A549 treated with AZD9567 at 1 μM for 4 hours (cell line): ENCODE data around the gene SIMC1. TPM values are rescaled to one million over a fixed set of nuclear protein-coding genes. Genes with fewer than 3 reads are reported as not detected.

Source experiments
- total RNA-seq: library from RNA; stranded (reverse); fragments of 200-300 nt; extraction: Qiagen RNA extraction; gene quantifications from 5 replicates; pipeline ENCODE4 v1.2.3, GENCODE V29; 2022; ENCODE audit not compliant: insufficient read depth

SIMC1 gene
- total RNA-seq: 13.1 to 15.3 TPM (median 14.9 TPM) in 5 replicates

DNA sequence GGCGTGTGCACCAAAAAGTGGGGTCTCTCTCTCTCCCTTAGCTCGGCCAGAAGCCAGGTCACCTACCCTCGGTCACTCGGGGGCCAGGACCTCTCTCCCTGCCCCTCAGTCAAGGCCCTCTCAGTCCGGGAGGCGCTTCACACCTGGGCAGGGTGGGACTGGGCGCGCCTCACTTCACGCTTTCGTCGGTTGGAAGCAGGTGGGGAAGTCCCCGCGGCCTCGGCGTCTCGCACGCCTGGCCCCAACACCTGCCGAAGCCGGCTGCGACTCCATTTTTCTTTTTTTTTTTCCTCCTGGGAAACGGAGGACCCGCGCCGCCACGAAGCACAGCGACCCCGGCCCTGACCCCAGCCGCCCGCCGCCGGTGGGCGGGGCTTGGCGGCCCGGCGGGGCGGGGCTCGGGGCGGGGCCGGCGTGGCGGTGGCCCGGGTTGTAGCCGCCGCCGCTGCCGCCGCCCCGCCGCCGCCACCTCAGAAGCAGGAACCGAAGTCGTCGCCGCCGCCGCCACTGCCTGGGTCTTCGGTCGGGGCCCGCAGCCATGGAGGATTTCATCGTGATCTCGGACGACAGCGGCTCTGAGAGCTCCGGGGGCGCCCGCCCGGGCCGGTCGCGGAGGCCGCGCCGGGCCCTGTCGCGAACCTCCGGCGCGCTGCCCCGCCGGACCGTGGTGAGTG lies at the start of gene SIMC1:
Gene SIMC1, plus strand, starts transcription at position 454 of the 674 bp plus-strand sequence. Its CDS starts 85 bp downstream, at position 539.

DNA sequence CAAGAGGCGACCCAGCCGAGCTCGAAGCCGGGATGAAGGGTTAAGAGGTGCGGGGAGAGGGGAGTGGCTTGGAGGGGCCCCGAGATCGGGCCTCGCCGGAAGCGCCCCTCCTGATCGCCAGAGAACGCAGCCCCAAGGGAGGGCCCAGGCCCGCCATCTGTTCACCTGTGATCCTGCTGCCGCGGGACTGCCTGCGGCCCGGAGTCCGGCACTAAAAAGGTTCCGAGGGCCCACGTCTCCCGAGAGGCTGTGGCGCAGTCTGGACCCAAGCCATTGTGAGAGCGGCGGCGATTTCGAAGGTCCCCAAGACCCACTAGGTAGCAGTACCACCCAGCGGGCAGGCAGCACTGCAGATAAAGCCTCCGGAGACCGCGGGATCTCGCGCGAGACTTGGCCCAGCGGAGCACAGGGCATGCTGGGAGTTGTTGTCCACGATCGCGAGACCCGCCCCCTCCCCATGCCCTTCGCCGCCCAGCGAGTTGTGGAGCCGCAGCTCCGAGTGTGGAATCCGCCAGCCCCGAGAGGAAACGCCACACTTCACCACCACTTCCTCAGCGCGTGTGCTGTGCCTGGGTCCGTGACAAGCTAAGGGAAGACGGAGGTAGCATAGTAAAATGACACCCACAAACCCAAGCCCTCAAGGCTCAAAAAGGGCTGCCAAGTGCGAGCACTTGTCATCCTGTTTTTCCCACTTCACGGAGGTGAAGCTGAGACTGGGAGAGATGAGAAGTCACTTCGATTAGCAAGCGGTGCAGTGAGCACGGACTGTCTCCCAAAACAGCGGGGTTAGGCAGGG lies 123.4 kb downstream of the SIMC1 start, which contains the start of gene KIAA1191:
Gene KIAA1191, minus strand, starts transcription at position 328 of the 796 bp plus-strand sequence. CDS start 2,256 bp downstream, outside the sequence.

DNA sequence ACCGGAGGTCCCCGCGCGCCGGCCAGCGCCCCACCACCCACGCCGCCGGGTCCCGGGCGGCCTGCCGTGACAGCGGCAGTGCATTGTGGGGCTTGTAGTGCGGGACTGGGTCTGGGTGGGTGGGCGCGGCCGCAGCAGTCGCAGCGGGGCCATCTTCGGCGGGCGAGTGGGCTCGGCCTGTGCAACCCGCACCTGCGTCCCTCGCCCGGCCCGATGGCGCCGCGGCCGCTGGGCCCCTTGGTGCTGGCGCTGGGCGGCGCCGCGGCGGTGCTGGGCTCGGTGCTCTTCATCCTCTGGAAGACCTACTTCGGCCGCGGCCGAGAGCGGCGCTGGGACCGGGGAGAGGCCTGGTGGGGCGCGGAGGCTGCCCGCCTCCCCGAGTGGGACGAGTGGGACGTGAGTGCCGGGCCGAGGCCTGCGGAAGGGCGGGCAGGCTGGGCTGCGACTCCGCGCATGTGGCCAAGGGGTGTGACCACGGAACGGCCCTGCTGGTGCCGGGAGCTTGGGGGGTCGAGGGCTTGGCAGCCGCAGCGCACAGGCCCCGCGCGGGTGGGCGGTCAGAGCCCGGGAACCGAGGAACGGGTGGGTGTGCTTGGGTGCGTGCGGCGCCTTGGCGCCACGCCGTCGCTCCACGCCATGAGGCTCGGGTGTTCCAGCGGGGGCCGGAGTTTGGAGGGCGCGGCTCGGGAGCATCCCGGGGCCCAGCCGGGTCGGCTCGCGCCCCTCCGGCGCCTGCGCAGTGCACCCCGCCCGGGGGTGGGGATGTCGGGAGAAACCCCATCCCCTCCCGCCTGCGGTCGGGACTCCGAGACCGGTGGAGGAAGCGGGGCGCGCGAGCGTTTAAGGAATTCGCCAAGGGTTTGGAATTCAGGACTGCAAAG lies 127.4 kb downstream of the SIMC1 start, which contains the start of gene ARL10:
Gene ARL10, plus strand, starts transcription at position 137 of the 881 bp plus-strand sequence. Its CDS starts 77 bp downstream, at position 214.

DNA sequence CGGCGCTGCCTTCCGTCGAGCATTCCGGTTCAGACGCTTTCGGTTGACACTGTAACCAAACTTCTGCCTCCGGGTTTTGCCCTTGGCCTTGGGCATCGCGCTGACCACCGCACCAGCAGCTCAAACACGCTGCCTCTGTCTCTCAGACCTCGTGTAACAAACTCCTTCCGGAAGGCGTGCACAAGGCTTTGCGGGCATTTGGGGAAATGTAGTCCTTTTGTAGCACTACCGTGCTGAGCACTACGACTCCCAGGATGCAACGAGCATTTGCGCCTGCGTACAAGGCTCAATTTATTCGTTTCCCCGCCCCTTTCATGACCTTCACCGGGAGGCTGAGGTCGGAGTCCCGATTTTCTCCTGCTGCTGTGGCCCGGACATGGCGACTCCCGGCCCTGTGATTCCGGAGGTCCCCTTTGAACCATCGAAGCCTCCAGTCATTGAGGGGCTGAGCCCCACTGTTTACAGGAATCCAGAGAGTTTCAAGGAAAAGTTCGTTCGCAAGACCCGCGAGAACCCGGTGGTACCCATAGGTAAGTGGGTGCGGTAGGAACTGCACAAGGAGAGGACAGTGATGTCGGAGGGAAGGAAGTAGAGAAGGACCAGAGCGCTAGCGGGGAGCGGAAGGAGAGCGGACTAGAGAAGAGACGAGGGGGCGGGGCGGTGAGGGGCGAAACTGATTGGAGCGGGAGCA lies 150.4 kb downstream of the SIMC1 start, which contains the start of the genes HIGD2A and NOP16:
Gene HIGD2A, plus strand, starts transcription at position 308 of the 691 bp plus-strand sequence. Its CDS starts 69 bp downstream, at position 377.
Gene NOP16, minus strand, starts transcription at position 155 of the 691 bp plus-strand sequence. Its CDS starts 59 bp downstream, at position 96.

Other genes with a start within 250 kb of the SIMC1 start
- gene KIAA1191, start 123.3 kb downstream of the SIMC1 start, total RNA-seq: 72.5 to 86.2 TPM (median 80.4 TPM) in 5 replicates
- 0.26 to 1.00 TPM (median 0.38 TPM) in 4 of 5 replicates, not detected in the other for gene ARL10, start 127.1 kb downstream of the SIMC1 start, total RNA-seq
- 95.4 to 136 TPM (median 124 TPM) in 5 replicates for gene NOP16, start 150.2 kb downstream of the SIMC1 start, total RNA-seq
- gene HIGD2A, start 150.3 kb downstream of the SIMC1 start, total RNA-seq: 218 to 264 TPM (median 257 TPM) in 5 replicates
- 58.1 to 133 TPM (median 126 TPM) in 5 replicates for gene CLTB, start 178.1 kb downstream of the SIMC1 start, total RNA-seq
- 44.6 to 51.6 TPM (median 46.6 TPM) in 5 replicates for gene FAF2, start 210.0 kb downstream of the SIMC1 start, total RNA-seq